Measurements from ENCODE around the gene NVL. TPM values are rescaled to one million over a fixed set of nuclear protein-coding genes. Genes with fewer than 3 reads are reported as not detected.
"Not testable (repeated sequence)": the region's sequence is repeated elsewhere in the genome, so short reads cannot be mapped to it uniquely, and the experiment has no call there.

Gene NVL
- total RNA-seq, 1 donor from 2014 or later = 36.9 TPM

GRCh38 chr1:224216382-224216781 lies 113.6 kb downstream of the NVL start:
- no peak for DNase-seq
- Mint-ChIP-seq H3K4me3 (ENCODE audit: unreplicated experiment) (no peak overlapping the region), H3K9me3 (ENCODE audit: unreplicated experiment) (peaks cover 5% of the 10 kb centered on the region), H3K27ac (ENCODE audit: unreplicated experiment) (no peak overlapping the region), H3K4me1 (ENCODE audit: low read depth, unreplicated experiment) (peaks cover 14% of the 10 kb centered on the region), H3K36me3 (ENCODE audit: unreplicated experiment) (no peaks in the 10 kb centered on the region), H3K27me3 (ENCODE audit: unreplicated experiment) (peaks cover 4% of the 10 kb centered on the region)
- TF ChIP-seq CTCF (IDR thresholded peaks at IDR 0.05; ENCODE audit: partially characterized antibody, unreplicated experiment) = no peak

- Mint-ChIP-seq H3K4me3 (ENCODE audit: unreplicated experiment) (no peak overlapping the region), H3K27me3 (ENCODE audit: unreplicated experiment) (peaks cover 4% of the 10 kb centered on the region), H3K4me1 (ENCODE audit: low read depth, unreplicated experiment) (peaks cover 11% of the 10 kb centered on the region), H3K36me3 (ENCODE audit: unreplicated experiment) (no peaks in the 10 kb centered on the region), H3K27ac (ENCODE audit: unreplicated experiment) (no peak overlapping the region), H3K9me3 (ENCODE audit: unreplicated experiment) (peaks cover 5% of the 10 kb centered on the region)
- no peak for TF ChIP-seq CTCF (IDR thresholded peaks at IDR 0.05; ENCODE audit: partially characterized antibody, unreplicated experiment)
- DNase-seq = no peak
Observed at GRCh38 chr1:224213438-224214119, 116.4 kb downstream of the NVL start.

GRCh38 chr1:224212618-224213061 lies 117.3 kb downstream of the NVL start:
- peak; percentile 28 for DNase-seq
- H3K4me3 Mint-ChIP-seq (ENCODE audit: unreplicated experiment) = peak overlapping the region; percentile 19
- H3K27me3 Mint-ChIP-seq (ENCODE audit: unreplicated experiment) = peaks cover 4% of the 10 kb centered on the region
- TF ChIP-seq CTCF (IDR thresholded peaks at IDR 0.05; ENCODE audit: partially characterized antibody, unreplicated experiment) = no peak
- H3K4me1 Mint-ChIP-seq (ENCODE audit: low read depth, unreplicated experiment) = peaks cover 11% of the 10 kb centered on the region
- peak overlapping the region; percentile 29 for H3K27ac Mint-ChIP-seq (ENCODE audit: unreplicated experiment)
- peaks cover 5% of the 10 kb centered on the region for H3K9me3 Mint-ChIP-seq (ENCODE audit: unreplicated experiment)
- no peaks in the 10 kb centered on the region for H3K36me3 Mint-ChIP-seq (ENCODE audit: unreplicated experiment)

GRCh38 chr1:224211206-224211962 lies 118.6 kb downstream of the NVL start:
- DNase-seq = no peak
- Mint-ChIP-seq H3K27me3 (ENCODE audit: unreplicated experiment) (peaks cover 4% of the 10 kb centered on the region), H3K4me1 (ENCODE audit: low read depth, unreplicated experiment) (peaks cover 11% of the 10 kb centered on the region), H3K36me3 (ENCODE audit: unreplicated experiment) (no peaks in the 10 kb centered on the region), H3K9me3 (ENCODE audit: unreplicated experiment) (peaks cover 5% of the 10 kb centered on the region), H3K4me3 (ENCODE audit: unreplicated experiment) (no peak overlapping the region), H3K27ac (ENCODE audit: unreplicated experiment) (no peak overlapping the region)
- TF ChIP-seq CTCF (IDR thresholded peaks at IDR 0.05; ENCODE audit: partially characterized antibody, unreplicated experiment) = no peak

GRCh38 chr1:224205931-224206538 lies 123.9 kb downstream of the NVL start:
- not testable (repeated sequence) for H3K9me3 Mint-ChIP-seq (ENCODE audit: unreplicated experiment); H3K36me3 Mint-ChIP-seq (ENCODE audit: unreplicated experiment); DNase-seq; H3K27me3 Mint-ChIP-seq (ENCODE audit: unreplicated experiment); H3K4me3 Mint-ChIP-seq (ENCODE audit: unreplicated experiment)
- peak overlapping the region; percentile 91 for H3K27ac Mint-ChIP-seq (ENCODE audit: unreplicated experiment)
- peaks cover 16% of the 10 kb centered on the region for H3K4me1 Mint-ChIP-seq (ENCODE audit: low read depth, unreplicated experiment)
